ENCODE data around the gene PCDHB5. TPM values are rescaled to one million over a fixed set of nuclear protein-coding genes. Genes with fewer than 3 reads are reported as not detected.
"Not testable (repeated sequence)": the region's sequence is repeated elsewhere in the genome, so short reads cannot be mapped to it uniquely, and the experiment has no call there.

The PCDHB5 gene
- total RNA-seq, 3 donors from 2014 or later: 3.4 to 9.8 (median 6.4) TPM

- Histone ChIP-seq H3K27me3 (no peaks in the 10 kb centered on the region), H3K36me3 (no peaks in the 10 kb centered on the region), H3K4me3 (no peak overlapping the region), H3K9me3 (peaks cover 58 to 71% of the 10 kb centered on the region in 2 donors), H3K4me1 (no peaks in the 10 kb centered on the region), H3K27ac (no peak overlapping the region)
- DNase-seq (ENCODE audit: low spot score in 2 of 2): no peak
- intact Hi-C loops (cut with DNase I; ENCODE audit: low total_unique reads): no loop called here
- TF ChIP-seq POLR2AphosphoS5 (IDR thresholded peaks at IDR 0.05) (no peak), POLR2A (IDR thresholded peaks at IDR 0.05) (no peak), CTCF (IDR thresholded peaks at IDR 0.05) (no peak)
Measured at GRCh38 chr5:141180313-141180712, 45.3 kb downstream of the PCDHB5 start.

GRCh38 chr5:141182248-141182647, 47.2 kb downstream of the PCDHB5 start, which contains the start of gene PCDHB16:
PCDHB16 (plus strand) TSS chr5:141182387; CDS start chr5:141182560, 173 bp downstream.
- Histone ChIP-seq H3K27ac (peak within 1 kb of the TSS; percentile 37 to 62), H3K4me1 (no peaks in the 10 kb centered on the region), H3K36me3 (no peaks in the 10 kb centered on the region), H3K4me3 (peak within 1 kb of the TSS; percentile 36 to 61 (median 49)), H3K9me3 (peaks cover 62 to 72% of the 10 kb centered on the region in 2 donors), H3K27me3 (no peaks in the 10 kb centered on the region)
- no peak for TF ChIP-seq POLR2AphosphoS5 (IDR thresholded peaks at IDR 0.05)
- TF ChIP-seq POLR2A (IDR thresholded peaks at IDR 0.05): no peak
- TF ChIP-seq CTCF (IDR thresholded peaks at IDR 0.05): peak in 2 of 3 donors; percentile 21 to 33
- intact Hi-C loops (cut with DNase I; ENCODE audit: low total_unique reads): no loop called here
- no peak for DNase-seq (ENCODE audit: low spot score in 2 of 2)

- peaks cover 61 to 73% of the 10 kb centered on the region in 2 donors for H3K9me3 ChIP-seq
- H3K4me1 ChIP-seq; H3K27me3 ChIP-seq; H3K27ac ChIP-seq; intact Hi-C loops (cut with DNase I; ENCODE audit: low total_unique reads); H3K36me3 ChIP-seq; DNase-seq (ENCODE audit: low spot score in 2 of 2): not testable (repeated sequence)
- H3K4me3 ChIP-seq: peak overlapping the region in 1 of 3 donors; percentile 20
Measured at GRCh38 chr5:141184117-141184855, 49.3 kb downstream of the PCDHB5 start.

GRCh38 chr5:141186897-141187512, 52.0 kb downstream of the PCDHB5 start, which contains the start of gene PCDHB9:
PCDHB9 (plus strand) TSS chr5:141187161; CDS start chr5:141187319, 158 bp downstream.
- Histone ChIP-seq H3K4me3 (peak within 1 kb of the TSS in 2 of 3 donors; percentile 22 to 44), H3K27ac (no peak within 1 kb of the TSS), H3K36me3 (no peaks in the 10 kb centered on the region), H3K27me3 (no peaks in the 10 kb centered on the region), H3K9me3 (peaks cover 67 to 90% of the 10 kb centered on the region in 2 donors), H3K4me1 (no peaks in the 10 kb centered on the region)
- TF ChIP-seq POLR2AphosphoS5 (IDR thresholded peaks at IDR 0.05) (no peak), CTCF (IDR thresholded peaks at IDR 0.05) (peak in 1 of 3 donors; percentile 38)
- DNase-seq (ENCODE audit: low spot score in 2 of 2): no peak
- intact Hi-C loops (cut with DNase I; ENCODE audit: low total_unique reads): no loop called here

Other genes with a start within 250 kb of the PCDHB5 start
- 1 to 10 TPM in 2 of 3 donors, under 1 TPM in 1; 0.80 to 2.5 (median 2.3) TPM for gene PCDHAC1, start 208.9 kb upstream of the PCDHB5 start, total RNA-seq
- gene PCDHAC2, start 168.7 kb upstream of the PCDHB5 start, total RNA-seq: 1 to 10 TPM; 2.1 to 2.8 (median 2.6) TPM
- gene PCDHB1, start 83.8 kb upstream of the PCDHB5 start, total RNA-seq: under 1 TPM in 2 of 3 donors, not detected in 1; under 0.01 TPM
- 10 to 100 TPM in 1 of 3 donors, 1 to 10 TPM in 2; 3.8 to 10.8 (median 9.8) TPM for gene PCDHB2, start 40.6 kb upstream of the PCDHB5 start, total RNA-seq
- 1 to 10 TPM; 3.4 to 6.2 (median 5.4) TPM for gene PCDHB3, start 34.7 kb upstream of the PCDHB5 start, total RNA-seq
- gene PCDHB4, start 13.4 kb upstream of the PCDHB5 start, total RNA-seq: 1 to 10 TPM; 7.5 to 9.2 (median 7.7) TPM
- 1 to 10 TPM; 1.4 to 3.6 (median 2.2) TPM for gene PCDHB6, start 14.9 kb downstream of the PCDHB5 start, total RNA-seq
- 1 to 10 TPM; 2.3 to 4.6 (median 3.4) TPM for gene PCDHB7, start 37.4 kb downstream of the PCDHB5 start, total RNA-seq
- 1 to 10 TPM in 1 of 3 donors, under 1 TPM in 2; 0.73 to 4.6 (median 0.80) TPM for gene PCDHB8, start 42.6 kb downstream of the PCDHB5 start, total RNA-seq
- 10 to 100 TPM in 1 of 3 donors, 1 to 10 TPM in 2; 4.3 to 11.8 (median 6.3) TPM for gene PCDHB16, start 47.2 kb downstream of the PCDHB5 start, total RNA-seq
- gene PCDHB9, start 52.0 kb downstream of the PCDHB5 start, total RNA-seq: 1 to 10 TPM; 2.2 to 4.6 (median 4.1) TPM
- gene PCDHB10, start 57.1 kb downstream of the PCDHB5 start, total RNA-seq: 1 to 10 TPM; 3.8 to 4.8 (median 4.6) TPM
- gene PCDHB11, start 64.4 kb downstream of the PCDHB5 start, total RNA-seq: 1 to 10 TPM; 2.3 to 4.6 (median 2.7) TPM
- gene PCDHB12, start 73.5 kb downstream of the PCDHB5 start, total RNA-seq: 1 to 10 TPM; 3.7 to 5.2 (median 5.0) TPM
- 1 to 10 TPM; 3.7 to 5.9 (median 4.8) TPM for gene PCDHB13, start 78.7 kb downstream of the PCDHB5 start, total RNA-seq
- gene PCDHB14, start 88.1 kb downstream of the PCDHB5 start, total RNA-seq: 1 to 10 TPM; 4.2 to 5.9 (median 5.9) TPM
- gene PCDHB15, start 110.2 kb downstream of the PCDHB5 start, total RNA-seq: 1 to 10 TPM; 1.6 to 4.2 (median 3.3) TPM
- 1 to 10 TPM in 1 of 3 donors, under 1 TPM in 2; 0.64 to 2.0 (median 0.98) TPM for gene SLC25A2, start 168.8 kb downstream of the PCDHB5 start, total RNA-seq
- gene TAF7, start 185.6 kb downstream of the PCDHB5 start, total RNA-seq: 10 to 100 TPM; 59.2 to 96.2 (median 68.2) TPM
- 1 to 10 TPM in 2 of 3 donors, under 1 TPM in 1; 0.80 to 1.3 (median 1.2) TPM for gene PCDHGA1, start 195.3 kb downstream of the PCDHB5 start, total RNA-seq
- 1 to 10 TPM; 4.6 to 8.6 (median 6.2) TPM for gene PCDHGA2, start 203.6 kb downstream of the PCDHB5 start, total RNA-seq
- gene PCDHGA3, start 208.6 kb downstream of the PCDHB5 start, total RNA-seq: 1 to 10 TPM; 4.3 to 5.9 (median 5.0) TPM
- 1 to 10 TPM; 2.7 to 5.9 (median 5.1) TPM for gene PCDHGB1, start 214.9 kb downstream of the PCDHB5 start, total RNA-seq
- 10 to 100 TPM in 1 of 3 donors, 1 to 10 TPM in 2; 5.3 to 12.1 (median 6.4) TPM for gene PCDHGA4, start 219.8 kb downstream of the PCDHB5 start, total RNA-seq
- gene PCDHGB2, start 224.8 kb downstream of the PCDHB5 start, total RNA-seq: 10 to 100 TPM in 1 of 3 donors, 1 to 10 TPM in 2; 6.2 to 10.5 (median 7.8) TPM
- gene PCDHGA5, start 229.0 kb downstream of the PCDHB5 start, total RNA-seq: 1 to 10 TPM; 5.4 to 9.4 (median 8.8) TPM
- gene PCDHGB3, start 235.0 kb downstream of the PCDHB5 start, total RNA-seq: 10 to 100 TPM in 1 of 3 donors, 1 to 10 TPM in 2; 5.3 to 10.2 (median 8.6) TPM
- 1 to 10 TPM; 4.0 to 8.5 (median 8.3) TPM for gene PCDHGA6, start 238.7 kb downstream of the PCDHB5 start, total RNA-seq
- 10 to 100 TPM in 1 of 3 donors, 1 to 10 TPM in 2; 3.7 to 10.8 (median 10.0) TPM for gene PCDHGA7, start 247.5 kb downstream of the PCDHB5 start, total RNA-seq

All from breast epithelium (tissue), 4 donors.